GM12878 (cell line): Measurements from ENCODE around the gene DISP2. TPM values are rescaled to one million over a fixed set of nuclear protein-coding genes. Genes with fewer than 3 reads are reported as not detected.

Source experiments
- ATF3 ChIP-seq: IDR thresholded peaks from 2 replicates; pipeline ENCODE4 v1.6.1; 2011; ENCODE audit warnings: low read depth, mild to moderate bottlenecking, low read length, moderate library complexity, borderline replicate concordance; ENCODE audit errors: extremely low read depth
- BRCA1 ChIP-seq: IDR thresholded peaks from 2 replicates; pipeline ENCODE4 v1.6.1; 2011; ENCODE audit warnings: low read depth, low read length, improper control_type of control experiment
- DPF2 ChIP-seq: fragments of 450-650 bp; IDR thresholded peaks from 2 replicates; pipeline ENCODE4 v1.6.1; 2017; ENCODE audit warnings: mild to moderate bottlenecking
- E2F4 ChIP-seq: IDR thresholded peaks from 2 replicates; pipeline ENCODE4 v1.6.1; 2012; ENCODE audit warnings: low read depth, low read length, improper control_type of control experiment
- ELK1 ChIP-seq: IDR thresholded peaks from 2 replicates; pipeline ENCODE4 v1.6.1; 2012; ENCODE audit warnings: low read depth, low read length, improper control_type of control experiment
- EZH2 ChIP-seq: IDR thresholded peaks from 2 replicates; pipeline ENCODE4 v1.6.1; 2012; ENCODE audit warnings: low read depth, mild to moderate bottlenecking, control low read depth, inconsistent platforms, low read length, borderline replicate concordance; ENCODE audit not compliant: control insufficient read depth
- GABPA ChIP-seq: IDR thresholded peaks from 2 replicates; pipeline ENCODE4 v1.6.1; 2014; ENCODE audit warnings: antibody characterized with exemption, low read depth, mild to moderate bottlenecking, inconsistent platforms
- HCFC1 ChIP-seq: fragments of 150-350 bp; IDR thresholded peaks from 2 replicates; pipeline ENCODE4 v1.6.1; 2014; ENCODE audit warnings: low read length
- HDAC6 ChIP-seq: fragments of 200-600 bp; sonication (generic); IDR thresholded peaks from one replicate; pipeline ENCODE4 v1.8.0; 2017; ENCODE audit warnings: antibody characterized with exemption; ENCODE audit not compliant: unreplicated experiment
- MEF2B ChIP-seq: fragments of 450-650 bp; IDR thresholded peaks from 2 replicates; pipeline ENCODE4 v1.6.1; 2018; ENCODE audit warnings: mild to moderate bottlenecking, moderate library complexity; ENCODE audit not compliant: partially characterized antibody, poor library complexity, severe bottlenecking
- MTA2 ChIP-seq: fragments of 450-650 bp; IDR thresholded peaks from 2 replicates; pipeline ENCODE4 v1.6.1; 2016; ENCODE audit warnings: low read depth, mild to moderate bottlenecking, moderate library complexity
- RAD21 ChIP-seq: IDR thresholded peaks from 2 replicates; pipeline ENCODE4 v1.6.1; 2011; ENCODE audit warnings: mild to moderate bottlenecking, low read depth, low read length, moderate library complexity; ENCODE audit not compliant: insufficient read depth
- RELA ChIP-seq: fragments of 450-650 bp; IDR thresholded peaks from 2 replicates; pipeline ENCODE4 v1.8.0; 2014; ENCODE audit warnings: borderline replicate concordance; ENCODE audit not compliant: partially characterized antibody
- TCF3 ChIP-seq: IDR thresholded peaks from 2 replicates; pipeline ENCODE4 v1.6.1; 2012; ENCODE audit warnings: low read depth, mild to moderate bottlenecking, low read length, borderline replicate concordance; ENCODE audit not compliant: insufficient read depth
- ZNF274 ChIP-seq: IDR thresholded peaks from one replicate; pipeline ENCODE4 v1.8.0; 2011; ENCODE audit not compliant: insufficient read length, insufficient read depth
- polyA plus RNA-seq, 11 experiments: library from polyadenylated mRNA; depleted of rRNA in 4 of 11; unstranded in 6 of 11; stranded (reverse) in 5 of 11; fragments of >200 nt; fragmentation: Nextera tagmentation in 4 of 11; fragmentation: Illumina TruSeq in 1 of 11; extraction: Ambion mirVana in 4 of 11; extraction: Trizol in 1 of 11; gene quantifications; 1 replicate in 1 of 11; 2 replicates in 10 of 11; pipeline versions ENCODE4 v1.2.1 to v1.2.3, GENCODE V29; 2011 to 2016; ENCODE audit warnings: inconsistent platforms in 2 of 11, missing spikeins in 2 of 11, low read depth in 1 of 11
- total RNA-seq, 4 experiments: library from RNA; depleted of rRNA in 3 of 4; stranded (reverse); fragments of >200 nt in 3 of 4; fragmentation: Illumina TruSeq in 1 of 4; extraction: Trizol in 1 of 4; gene quantifications; 2 replicates each; pipeline versions ENCODE4 v1.2.1 to v1.2.3, GENCODE V29; 2013 to 2021
- TF ChIP-seq, protein P1 (sequence below): fragments of 450-650 bp; IDR thresholded peaks from 2 replicates; pipeline ENCODE4 v1.6.1; 2017; ENCODE audit warnings: mild to moderate bottlenecking, moderate library complexity
- TF ChIP-seq, protein P2 (sequence below), 3 experiments: IDR thresholded peaks in 2 of 3; conservative IDR thresholded peaks in 1 of 3; 2 replicates each; pipeline ENCODE4 v1.5.1; 2011; ENCODE audit warnings: low read depth in 3 of 3, low read length in 3 of 3, mild to moderate bottlenecking in 3 of 3, control low read depth in 2 of 3, moderate library complexity in 2 of 3, inconsistent platforms in 1 of 3, mixed read lengths in 1 of 3; ENCODE audit not compliant: control insufficient read depth in 2 of 3, insufficient read depth in 1 of 3; ENCODE audit errors: extremely low read depth in 1 of 3

Gene DISP2
- total and polyA plus RNA-seq, 10 of the 15 experiments (the other 5 are each of a cell fraction or from before 2014, with no cell fraction given) = under 0.01 to 0.20 (median 0.12) TPM; not detected in 7

DNA sequence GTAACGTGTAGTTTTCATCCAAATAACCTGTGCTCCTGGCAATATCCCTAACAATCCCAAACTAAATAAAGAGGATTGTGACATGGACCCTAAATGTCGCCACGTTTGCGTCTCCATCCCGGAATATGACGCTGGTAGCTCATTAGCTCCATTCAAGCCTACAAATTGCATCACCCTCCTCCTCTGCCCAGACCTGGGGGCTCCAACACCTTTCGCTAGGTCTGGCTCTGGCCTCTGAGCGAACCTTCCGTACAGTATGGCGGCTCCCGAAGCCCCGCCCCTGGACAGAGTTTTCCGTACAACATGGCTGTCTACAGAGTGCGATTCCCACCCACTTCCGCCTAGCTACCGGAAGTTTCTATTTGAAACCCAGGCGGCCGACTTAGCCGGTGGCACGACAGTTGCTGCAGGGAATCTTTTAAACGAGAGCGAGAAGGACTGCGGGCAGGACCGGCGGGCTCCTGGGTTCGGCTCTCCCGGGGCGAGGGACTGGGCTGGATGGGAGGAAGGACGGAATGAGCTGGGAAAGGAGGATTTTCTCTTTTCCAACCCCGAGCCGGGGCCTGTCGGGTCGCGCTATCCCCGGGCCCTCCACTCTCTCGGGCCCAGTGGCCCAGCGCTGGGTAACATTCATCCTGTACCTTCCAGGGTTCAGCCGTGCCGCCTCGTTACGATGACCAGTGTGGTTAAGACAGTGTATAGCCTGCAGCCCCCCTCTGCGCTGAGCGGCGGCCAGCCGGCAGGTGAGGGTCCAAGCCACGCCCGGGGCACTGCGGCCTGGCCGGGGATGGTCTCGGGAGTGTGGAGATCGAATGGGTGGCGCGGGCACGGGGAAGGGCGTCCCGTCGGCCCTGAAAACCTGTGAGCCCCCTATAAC lies 24.8 kb downstream of the DISP2 start, which contains the start of gene KNSTRN (continued):
- TF ChIP-seq RELA (no peak), E2F4 (peak; percentile 82), HCFC1 (peak; percentile 88), HDAC6 (no peak), ELK1 (0 out of 2 replicates have a peak, but pooled peaks have one; percentile 19), EZH2 (no peak), GABPA (peak; percentile 99), MEF2B (peak; percentile 12), TCF3 (no peak), BRCA1 (no peak), MTA2 (peak; percentile 13; the same call in 1 of the 2 replicates), RAD21 (no peak), ATF3 (no peak), DPF2 (no peak), ZNF274 (no peak)
- TF ChIP-seq, protein P1, sequence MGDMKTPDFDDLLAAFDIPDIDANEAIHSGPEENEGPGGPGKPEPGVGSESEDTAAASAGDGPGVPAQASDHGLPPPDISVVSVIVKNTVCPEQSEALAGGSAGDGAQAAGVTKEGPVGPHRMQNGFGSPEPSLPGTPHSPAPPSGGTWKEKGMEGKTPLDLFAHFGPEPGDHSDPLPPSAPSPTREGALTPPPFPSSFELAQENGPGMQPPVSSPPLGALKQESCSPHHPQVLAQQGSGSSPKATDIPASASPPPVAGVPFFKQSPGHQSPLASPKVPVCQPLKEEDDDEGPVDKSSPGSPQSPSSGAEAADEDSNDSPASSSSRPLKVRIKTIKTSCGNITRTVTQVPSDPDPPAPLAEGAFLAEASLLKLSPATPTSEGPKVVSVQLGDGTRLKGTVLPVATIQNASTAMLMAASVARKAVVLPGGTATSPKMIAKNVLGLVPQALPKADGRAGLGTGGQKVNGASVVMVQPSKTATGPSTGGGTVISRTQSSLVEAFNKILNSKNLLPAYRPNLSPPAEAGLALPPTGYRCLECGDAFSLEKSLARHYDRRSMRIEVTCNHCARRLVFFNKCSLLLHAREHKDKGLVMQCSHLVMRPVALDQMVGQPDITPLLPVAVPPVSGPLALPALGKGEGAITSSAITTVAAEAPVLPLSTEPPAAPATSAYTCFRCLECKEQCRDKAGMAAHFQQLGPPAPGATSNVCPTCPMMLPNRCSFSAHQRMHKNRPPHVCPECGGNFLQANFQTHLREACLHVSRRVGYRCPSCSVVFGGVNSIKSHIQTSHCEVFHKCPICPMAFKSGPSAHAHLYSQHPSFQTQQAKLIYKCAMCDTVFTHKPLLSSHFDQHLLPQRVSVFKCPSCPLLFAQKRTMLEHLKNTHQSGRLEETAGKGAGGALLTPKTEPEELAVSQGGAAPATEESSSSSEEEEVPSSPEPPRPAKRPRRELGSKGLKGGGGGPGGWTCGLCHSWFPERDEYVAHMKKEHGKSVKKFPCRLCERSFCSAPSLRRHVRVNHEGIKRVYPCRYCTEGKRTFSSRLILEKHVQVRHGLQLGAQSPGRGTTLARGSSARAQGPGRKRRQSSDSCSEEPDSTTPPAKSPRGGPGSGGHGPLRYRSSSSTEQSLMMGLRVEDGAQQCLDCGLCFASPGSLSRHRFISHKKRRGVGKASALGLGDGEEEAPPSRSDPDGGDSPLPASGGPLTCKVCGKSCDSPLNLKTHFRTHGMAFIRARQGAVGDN = no peak
- TF ChIP-seq, protein P2, sequence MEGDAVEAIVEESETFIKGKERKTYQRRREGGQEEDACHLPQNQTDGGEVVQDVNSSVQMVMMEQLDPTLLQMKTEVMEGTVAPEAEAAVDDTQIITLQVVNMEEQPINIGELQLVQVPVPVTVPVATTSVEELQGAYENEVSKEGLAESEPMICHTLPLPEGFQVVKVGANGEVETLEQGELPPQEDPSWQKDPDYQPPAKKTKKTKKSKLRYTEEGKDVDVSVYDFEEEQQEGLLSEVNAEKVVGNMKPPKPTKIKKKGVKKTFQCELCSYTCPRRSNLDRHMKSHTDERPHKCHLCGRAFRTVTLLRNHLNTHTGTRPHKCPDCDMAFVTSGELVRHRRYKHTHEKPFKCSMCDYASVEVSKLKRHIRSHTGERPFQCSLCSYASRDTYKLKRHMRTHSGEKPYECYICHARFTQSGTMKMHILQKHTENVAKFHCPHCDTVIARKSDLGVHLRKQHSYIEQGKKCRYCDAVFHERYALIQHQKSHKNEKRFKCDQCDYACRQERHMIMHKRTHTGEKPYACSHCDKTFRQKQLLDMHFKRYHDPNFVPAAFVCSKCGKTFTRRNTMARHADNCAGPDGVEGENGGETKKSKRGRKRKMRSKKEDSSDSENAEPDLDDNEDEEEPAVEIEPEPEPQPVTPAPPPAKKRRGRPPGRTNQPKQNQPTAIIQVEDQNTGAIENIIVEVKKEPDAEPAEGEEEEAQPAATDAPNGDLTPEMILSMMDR (IDR thresholded peaks at IDR 0.05 in 2 of 3, conservative IDR thresholded peaks at IDR 0.05 in 1 of 3; ENCODE audit: control insufficient read depth in 2 of 3, extremely low read depth in 1 of 3, insufficient read depth in 1 of 3, low read depth in 3 of 3, low read length in 3 of 3) = no peak
